Hypothalamus (tissue), 51 donors: Measurements from ENCODE around the gene PLEKHN1.

Source experiments
- DNase-seq, 51 donors: peaks; one replicate each; lab custom pipeline; 2025; lab: John Stamatoyannopoulos, UW

PLEKHN1 gene

GRCh38 chr1:966135-966703 is at the start of gene PLEKHN1:
Gene PLEKHN1 (plus strand): TSS chr1:966482. CDS start chr1:966532, 50 bp downstream.
- no peak for DNase-seq

- no peak for DNase-seq
Measured at GRCh38 chr1:917076-917459, 49.2 kb upstream of the PLEKHN1 start.

- DNase-seq = no peak
Measured at GRCh38 chr1:917466-918091, 48.7 kb upstream of the PLEKHN1 start.

- DNase-seq = no peak
Measured at GRCh38 chr1:918353-918752, 47.9 kb upstream of the PLEKHN1 start.

GRCh38 chr1:918843-919242 is 47.4 kb upstream of the PLEKHN1 start:
- DNase-seq = no peak

- no peak for DNase-seq
Measured at GRCh38 chr1:919271-919872, 46.9 kb upstream of the PLEKHN1 start.

GRCh38 chr1:920010-920409 is 46.3 kb upstream of the PLEKHN1 start:
- DNase-seq = no peak

- no peak for DNase-seq
Measured at GRCh38 chr1:920521-920920, 45.8 kb upstream of the PLEKHN1 start.

GRCh38 chr1:921011-921837 is 45.1 kb upstream of the PLEKHN1 start:
- DNase-seq = peak in 41 of 51 donors; percentile 8 to 67 (median 36)

- DNase-seq = peak in 44 of 51 donors; percentile 12 to 88 (median 65)
Measured at GRCh38 chr1:923131-923990, 42.9 kb upstream of the PLEKHN1 start, which contains the start of gene SAMD11. Gene SAMD11 (plus strand): TSS chr1:923923. CDS start chr1:924432, 509 bp downstream.

- DNase-seq = no peak
Measured at GRCh38 chr1:923991-924655, 42.2 kb upstream of the PLEKHN1 start.

GRCh38 chr1:924656-925560 is 41.4 kb upstream of the PLEKHN1 start:
- DNase-seq = peak in 1 of 51 donors; percentile 23

GRCh38 chr1:925561-926421 is 40.5 kb upstream of the PLEKHN1 start:
- DNase-seq = no peak

GRCh38 chr1:927234-927633 is 39.0 kb upstream of the PLEKHN1 start:
- no peak for DNase-seq

- no peak for DNase-seq
Measured at GRCh38 chr1:927748-928147, 38.5 kb upstream of the PLEKHN1 start.

GRCh38 chr1:928825-929661 is 37.2 kb upstream of the PLEKHN1 start:
- DNase-seq = no peak
